NCI-H1417 treated with DMSO at 0.1 percent for 48 hours (cell line): Measurements from ENCODE around the gene P2RX1.

Source experiments
- DNase-seq: peaks from one replicate; lab custom pipeline; 2025; lab: John Stamatoyannopoulos, UW

P2RX1 gene

DNA sequence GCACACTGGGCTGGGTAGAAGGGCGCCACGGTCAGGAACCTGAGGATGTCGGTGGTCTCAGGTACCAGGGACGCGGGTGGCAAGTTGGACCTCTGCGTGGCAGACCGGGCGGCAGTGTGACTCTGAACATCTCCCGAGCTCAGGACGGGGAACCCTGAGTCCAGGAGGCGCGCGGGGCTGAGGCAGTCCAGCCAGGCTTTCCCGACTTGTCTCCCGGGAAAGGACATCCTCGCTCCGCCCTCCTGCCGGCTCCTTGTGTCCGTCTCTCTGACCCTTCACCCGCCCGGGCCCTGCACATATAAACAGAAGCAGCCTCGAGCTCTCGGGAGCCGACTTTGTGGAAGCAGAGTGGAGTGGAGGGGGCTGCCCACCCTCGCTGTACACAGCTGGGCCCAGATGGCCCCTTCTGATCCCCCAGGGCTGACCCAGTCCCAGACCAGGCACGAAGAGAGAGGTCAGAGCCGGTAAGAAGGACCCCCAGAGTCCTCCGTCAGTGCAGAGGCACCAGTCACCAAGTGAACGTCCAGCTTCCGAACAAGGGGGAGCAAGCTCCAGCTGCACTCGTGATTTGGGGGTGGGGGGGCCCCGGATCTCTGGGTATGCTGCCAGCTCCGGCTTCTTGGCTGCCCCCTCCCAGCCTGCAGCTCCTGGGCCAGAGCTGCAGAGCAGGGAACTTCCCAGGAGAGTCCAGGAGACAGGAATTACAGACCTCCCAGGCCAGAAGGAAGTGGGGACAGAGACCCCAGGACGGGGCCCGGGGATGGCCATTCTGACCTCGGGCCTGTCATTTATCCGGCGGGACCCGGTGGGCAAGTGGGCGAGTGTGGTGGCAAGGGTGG lies 8.5 kb upstream of the P2RX1 start:
- DNase-seq = no peak

DNA sequence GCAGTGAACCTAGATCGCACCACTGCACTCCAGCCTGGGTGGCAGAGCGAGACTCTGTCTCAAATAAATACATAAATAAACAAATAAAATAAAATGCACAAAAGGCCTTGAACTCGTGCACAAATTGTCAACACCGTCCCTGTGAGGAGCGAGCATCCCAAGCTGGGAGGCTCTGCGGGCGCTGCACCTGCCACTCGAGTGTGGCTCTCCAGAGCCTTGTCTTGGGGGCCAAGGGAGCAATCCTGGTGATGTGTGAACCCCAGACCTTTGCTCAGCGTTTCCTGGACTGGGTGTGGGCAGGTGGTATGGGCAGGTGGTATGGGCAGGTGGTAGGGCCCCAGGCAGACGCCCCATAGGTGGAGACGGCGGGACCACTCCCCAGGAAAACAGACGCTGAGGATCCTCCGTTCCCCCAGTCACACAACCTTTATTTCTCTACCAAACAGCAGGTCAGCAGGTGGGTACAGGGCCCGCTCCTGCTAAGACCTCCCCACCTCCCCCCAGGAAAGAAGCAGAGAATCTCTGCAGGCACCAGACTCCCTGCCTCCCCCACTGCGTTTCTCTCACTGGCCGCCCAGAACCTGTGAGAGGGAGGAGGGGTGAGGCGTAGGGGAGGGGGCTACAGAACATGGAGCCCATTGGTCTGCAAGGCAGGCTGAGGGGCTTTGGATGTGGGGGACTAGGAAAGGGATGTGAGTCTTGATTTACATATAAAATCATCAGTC lies 7.4 kb upstream of the P2RX1 start:
- DNase-seq = no peak

DNA sequence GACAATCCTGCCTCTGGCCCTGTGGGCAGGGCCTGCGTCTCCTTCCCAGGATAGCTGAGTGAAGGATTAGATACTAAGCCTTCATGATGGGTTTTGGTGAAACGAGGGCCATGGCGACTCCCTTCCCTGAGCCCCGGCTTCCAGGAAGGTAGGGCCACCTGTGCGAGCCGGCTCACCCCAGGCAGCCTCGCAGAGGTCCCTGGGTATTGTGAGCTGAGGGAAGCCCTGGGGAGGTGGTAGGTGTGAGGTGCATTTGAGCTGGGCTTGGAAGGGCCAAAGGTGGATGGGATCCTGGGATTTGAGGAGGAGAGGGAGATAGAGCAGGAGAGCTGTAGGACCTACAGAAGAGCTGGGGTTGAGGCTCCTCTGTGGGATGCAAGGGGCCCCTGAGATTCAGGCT lies 6.5 kb upstream of the P2RX1 start:
- no peak for DNase-seq

DNA sequence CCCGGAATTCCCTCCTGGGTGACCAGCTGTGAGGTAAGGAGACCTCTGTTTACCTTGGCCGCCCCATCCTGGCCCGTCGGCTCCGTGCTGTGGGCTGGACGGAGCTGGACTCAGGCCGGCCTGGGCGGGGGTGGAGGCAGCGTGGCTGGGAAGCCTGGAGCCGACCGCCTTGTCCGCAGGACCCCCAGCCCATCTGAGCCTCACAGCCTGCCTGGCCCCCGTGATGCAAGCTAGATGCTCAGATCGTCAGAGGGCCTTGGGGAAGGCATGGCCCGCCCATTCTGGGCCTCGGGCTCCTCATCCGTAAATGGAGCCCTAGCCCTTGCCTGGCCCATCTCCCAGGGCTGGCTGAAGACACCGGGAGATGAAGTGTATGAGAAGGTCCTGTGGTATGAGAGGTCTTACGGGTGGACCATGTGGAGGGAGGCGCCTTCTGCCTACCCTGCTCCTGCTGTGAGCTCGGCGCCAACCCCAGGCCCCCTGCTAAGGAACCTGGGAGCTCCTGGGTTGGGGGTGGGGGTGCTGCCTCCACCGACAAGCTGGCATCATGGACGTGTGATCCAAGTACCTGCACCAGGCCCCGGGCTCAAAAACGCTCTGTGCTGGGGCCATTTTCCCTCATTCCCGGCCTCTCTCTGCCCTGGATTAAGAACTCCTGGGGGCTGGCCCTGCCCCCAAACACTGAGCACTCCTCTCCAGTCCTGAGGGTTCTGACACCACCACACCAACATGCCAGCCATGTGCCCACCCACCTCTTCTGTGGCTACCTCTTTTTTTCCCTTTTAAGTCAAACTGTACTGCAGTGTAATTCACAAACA lies 5.4 kb upstream of the P2RX1 start:
- DNase-seq = no peak

DNA sequence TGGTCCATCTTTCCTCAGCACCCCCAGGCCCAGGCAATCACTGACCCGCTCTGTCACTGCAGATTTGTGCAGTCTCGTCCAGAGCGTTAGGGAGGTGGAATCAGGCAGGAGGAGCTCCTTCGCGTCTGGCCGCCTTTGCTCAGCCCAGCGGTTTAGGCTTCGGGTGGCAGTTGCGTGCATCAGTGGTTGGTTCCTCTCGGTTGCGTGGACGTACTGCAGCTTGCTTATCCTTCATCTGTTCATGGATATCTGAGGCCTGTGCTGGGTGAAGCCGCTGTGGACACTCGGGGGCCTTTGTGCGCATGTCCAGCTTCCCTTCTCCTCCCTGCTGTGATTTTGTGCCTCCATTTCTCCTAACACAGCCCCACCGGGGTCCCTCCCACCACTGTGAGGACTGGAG lies 4.7 kb upstream of the P2RX1 start:
- no peak for DNase-seq

DNA sequence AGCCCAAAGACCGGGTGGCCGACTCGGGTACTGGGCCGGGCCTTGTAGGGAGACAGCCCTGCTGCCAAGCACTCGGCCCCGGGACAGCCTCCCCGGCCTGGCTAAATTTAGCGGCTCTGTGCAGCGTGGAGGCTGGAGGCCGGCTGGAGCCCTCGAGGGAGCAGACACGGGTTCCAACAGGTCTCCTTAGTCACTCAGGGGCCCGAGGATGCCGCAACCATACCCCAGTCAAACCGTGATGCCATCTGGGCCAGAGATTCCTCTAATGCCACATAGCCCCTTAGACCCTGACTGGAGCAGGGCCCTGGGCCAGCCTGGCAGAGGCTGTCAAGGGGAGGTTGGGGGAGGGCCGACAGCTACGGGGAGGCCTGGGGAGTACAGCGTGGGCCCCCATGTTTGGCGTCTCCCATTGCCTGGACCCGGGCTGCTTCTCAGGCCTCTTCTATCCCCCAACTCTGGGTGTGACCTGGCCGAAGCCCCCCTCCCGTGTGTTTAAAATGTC lies 2.9 kb upstream of the P2RX1 start:
- DNase-seq = no peak

DNA sequence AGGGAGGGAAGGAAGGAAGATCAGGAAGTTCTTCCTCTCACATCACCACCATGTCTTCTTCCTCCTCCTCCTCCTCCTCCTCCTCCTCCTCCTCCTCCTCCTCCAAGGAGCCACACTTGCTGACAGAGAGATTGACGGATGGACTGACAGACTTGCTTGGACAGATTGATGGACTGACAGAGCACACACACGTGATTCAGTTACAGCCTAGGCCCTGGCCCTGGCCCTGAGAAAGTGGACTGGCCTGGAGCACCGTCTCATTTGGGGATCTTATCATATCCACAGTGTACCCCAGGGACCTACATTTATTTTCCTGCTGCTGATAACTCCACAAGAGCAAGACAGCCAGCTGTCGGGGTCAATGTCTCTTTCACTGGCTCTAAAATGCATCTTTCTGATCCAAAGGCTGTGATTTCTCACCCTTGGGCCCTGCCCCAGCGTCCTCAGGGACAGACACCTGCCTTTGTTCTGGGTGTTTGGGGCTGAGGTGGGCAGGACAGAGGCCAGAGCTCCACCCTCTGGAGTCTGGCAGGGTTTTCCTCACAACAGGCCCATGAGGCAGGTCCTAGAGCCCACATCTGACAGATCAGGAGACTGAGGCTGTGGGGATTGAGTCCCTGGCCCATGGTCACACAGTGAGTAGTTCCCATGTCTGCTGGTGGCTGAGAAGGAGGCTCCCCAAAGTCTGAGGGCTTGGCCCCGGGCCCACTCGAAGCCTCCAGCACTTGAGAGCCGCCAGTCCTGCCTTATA lies 2.3 kb upstream of the P2RX1 start:
- no peak for DNase-seq

DNA sequence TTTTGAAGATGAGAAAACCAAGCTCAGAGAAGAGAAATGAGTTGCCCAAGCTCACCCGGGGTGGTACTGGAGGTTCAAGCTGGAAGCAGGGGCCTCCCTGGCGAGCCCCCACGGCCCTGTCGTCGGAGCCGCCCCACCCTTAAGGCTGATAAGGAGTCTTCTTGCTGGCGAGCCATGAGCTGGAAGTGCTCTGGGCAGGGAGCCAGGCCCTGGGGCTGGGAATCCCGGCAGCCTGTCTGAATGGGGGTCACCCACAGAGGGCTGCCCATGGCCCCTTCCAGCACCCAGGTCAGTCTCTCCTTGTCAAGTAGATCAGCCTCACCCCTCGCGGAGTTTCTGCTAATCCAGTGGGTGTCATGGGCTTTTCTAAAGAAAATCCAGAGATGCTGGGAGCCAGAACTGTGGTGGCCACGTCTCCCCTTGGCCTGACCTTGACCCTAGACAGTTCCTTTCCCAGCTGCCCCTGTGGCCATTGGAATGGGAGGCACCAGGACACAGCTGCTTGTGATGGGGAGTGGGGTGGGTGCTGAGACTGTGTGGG lies 1.2 kb upstream of the P2RX1 start:
- DNase-seq = no peak

DNA sequence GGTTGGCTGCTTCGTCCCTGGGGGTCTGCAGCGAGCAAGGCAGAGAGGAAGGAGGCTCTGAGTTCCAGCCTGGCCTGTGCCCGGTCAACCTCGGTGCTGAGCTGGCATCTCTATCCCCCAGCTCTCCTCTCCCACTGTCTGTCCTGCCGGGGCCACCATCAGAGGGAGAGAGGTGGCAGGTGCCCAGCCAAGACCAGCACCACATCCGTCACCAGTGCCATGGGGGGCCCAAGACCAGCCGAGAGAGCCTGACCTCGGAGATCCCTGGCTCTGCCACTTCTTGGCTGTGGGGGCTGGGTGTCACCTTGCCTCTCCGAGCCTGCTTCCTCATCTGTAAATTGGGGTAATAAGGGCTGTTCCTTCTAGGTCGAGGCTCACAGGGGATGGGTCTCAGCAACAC lies 560 bp upstream of the P2RX1 start:
- DNase-seq = no peak

DNA sequence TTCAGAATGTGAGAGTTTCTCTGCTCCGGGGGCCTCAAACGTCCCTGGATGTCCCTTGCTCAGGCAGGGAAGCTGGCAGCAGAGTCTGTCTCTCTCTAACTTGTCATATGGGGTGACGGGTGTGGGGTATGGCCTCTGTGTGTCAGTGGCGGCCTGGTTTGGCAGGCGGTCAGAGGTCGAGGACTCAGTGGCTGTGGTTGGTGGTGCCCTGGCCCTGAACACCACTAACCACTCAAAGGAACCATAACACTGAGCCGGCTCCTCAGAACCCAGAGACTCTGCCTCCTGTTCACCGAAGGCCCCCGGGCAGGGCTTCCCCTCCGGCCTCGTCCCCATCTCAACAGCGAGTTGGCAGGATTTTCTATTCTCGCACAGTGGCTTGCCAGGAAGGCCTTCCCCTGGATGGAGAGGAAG lies 677 bp downstream of the P2RX1 start:
- no peak for DNase-seq

DNA sequence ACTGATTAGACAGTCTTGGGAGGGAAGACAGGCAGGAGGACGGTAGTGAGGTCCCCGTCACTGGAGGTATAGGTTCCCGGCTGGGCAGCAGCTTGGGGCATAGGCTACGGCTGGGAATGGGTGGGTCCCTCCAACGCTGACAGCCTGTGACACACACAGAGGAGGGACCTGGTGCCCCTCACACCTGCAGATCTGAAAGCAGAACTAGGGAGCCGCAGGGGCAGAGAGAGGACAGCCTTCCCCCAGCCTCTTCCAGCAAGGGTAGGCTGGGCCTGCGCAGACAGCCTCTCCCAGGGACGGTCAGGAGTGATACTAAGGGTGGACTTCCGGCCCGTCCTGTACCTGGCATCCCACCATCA lies 2.0 kb downstream of the P2RX1 start:
- no peak for DNase-seq

DNA sequence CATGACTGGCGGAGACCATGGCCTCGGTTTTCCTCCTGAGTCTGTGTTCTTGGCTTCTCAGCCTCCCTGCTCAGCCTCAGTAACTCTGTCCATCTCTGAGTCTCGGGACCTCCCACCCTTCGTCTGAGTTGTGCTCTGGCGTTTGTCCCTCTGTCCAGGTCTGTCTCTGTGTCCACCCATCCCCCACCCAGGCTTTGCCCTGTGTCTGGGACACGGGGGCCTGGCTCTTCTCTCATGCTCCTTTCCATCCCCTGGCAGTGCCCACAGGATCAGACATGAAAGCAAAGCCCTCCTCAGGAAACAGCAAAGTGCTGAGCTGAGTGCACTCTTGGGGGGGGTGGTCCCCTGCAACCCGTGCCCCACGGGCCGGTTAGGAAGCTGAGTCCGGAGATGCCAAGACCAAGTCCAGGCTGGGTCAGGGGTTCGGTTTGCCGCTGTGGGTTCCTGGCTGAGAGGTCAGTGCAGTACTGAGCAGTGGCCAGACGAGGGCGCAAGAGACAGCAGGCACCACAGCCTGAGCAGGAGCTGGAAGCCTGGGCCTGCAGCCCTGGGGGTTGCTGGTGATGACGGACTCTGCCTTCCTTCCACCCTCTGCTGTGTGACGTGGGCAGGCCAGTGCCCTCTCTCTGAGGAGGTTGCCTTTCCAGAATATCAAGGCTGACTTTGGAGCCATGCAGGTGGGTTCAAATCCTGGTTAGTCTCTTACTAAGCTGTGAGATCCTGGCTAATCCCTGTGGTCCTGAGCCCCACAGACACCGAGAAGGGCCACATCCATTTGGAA lies 2.5 kb downstream of the P2RX1 start:
- DNase-seq = no peak

DNA sequence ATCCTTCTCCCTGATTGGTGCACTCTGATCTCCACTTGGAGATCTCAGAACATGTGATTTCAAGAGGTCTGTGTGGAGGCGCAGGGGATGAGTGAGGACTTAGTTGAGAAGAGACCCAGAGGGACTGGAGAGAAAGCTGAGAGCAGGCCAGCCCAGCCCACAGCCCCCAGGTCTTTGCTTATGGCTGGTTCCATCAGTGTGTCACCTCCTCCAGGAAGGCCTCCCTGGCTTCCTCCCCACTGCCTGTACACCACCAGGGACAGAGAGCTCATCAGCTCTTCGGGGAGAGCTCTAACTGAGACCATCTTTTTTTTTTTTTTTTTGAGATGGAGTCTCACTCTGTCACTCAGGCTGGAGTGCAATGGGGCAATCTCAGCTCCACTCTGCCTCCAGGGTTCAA lies 3.4 kb downstream of the P2RX1 start:
- DNase-seq = no peak

DNA sequence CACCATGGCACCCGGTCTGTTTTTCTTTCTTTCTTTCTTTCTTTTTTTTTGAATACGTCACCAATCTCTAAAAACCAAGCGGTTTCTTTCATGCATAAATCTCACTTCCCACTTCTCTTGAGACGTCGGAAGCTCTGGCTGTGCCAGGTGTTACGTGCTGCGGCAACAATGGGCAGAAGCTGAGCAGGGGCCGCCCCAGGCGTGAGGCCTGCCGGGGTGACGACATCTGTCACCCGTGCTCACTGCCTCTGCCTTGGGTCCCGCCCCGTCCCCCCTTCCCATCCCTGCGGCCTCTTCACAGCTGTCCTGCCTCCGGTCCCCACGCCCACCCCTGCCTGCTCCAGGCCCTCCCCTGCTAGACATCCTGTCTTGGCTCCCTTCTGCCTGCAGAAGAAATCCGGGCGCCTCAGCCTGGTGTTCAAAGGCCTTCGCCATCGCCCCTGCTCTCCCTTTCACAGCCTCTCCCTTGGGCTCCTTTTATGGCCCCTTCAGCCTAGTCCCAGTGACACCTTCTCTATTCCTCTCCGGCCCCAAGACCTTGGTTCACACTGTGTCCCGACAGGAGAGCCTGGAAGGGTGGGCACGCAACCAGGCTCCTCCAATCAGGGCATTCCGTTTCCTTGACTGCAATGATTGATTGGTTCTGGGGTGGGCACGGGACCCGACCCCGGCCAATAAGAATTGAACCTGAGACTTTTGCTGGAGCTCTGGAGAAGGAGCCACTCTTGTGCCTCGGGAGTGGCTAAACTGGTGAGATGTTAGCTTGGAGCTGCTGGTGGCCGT lies 4.8 kb downstream of the P2RX1 start:
- DNase-seq = no peak

DNA sequence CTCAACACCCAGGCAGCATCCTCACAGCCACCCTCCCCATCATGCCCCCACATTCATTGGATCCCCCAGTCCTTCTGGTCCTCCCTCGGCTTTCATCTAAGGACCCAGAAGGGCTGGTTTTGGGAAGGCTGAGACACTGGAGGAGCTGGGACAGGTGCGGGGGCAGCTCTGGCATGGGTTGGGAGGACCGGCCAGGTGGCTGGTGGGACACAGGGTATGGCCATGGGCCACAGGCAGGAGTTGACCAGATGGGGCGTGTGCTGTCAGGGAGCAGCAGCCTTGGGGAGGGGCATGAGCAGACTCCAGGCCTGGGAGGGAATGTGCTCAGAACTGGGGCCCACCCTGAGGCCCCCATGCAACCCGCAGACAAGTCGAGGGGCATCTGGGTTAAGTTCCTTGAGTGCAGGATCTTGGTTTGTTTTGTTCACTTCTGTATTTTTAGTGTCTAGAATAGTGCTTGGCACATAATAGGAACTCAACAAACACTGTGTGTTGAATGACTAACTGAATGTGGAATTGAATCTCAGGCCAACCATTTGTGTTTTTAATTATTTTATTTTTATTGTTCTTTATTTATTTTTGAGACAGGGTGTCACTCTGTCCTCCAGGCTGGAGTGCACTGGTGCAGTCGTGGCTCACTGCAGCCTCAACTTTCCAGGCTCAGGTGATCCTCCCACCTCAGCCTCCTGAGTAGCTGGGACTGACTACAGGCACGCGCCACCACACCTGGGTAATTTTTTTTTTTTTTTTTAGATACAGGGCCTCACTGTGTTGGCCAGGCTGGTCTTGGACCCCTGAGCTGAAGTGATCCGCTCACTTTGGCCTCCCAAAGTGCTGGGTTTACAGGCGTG lies 5.6 kb downstream of the P2RX1 start:
- no peak for DNase-seq

DNA sequence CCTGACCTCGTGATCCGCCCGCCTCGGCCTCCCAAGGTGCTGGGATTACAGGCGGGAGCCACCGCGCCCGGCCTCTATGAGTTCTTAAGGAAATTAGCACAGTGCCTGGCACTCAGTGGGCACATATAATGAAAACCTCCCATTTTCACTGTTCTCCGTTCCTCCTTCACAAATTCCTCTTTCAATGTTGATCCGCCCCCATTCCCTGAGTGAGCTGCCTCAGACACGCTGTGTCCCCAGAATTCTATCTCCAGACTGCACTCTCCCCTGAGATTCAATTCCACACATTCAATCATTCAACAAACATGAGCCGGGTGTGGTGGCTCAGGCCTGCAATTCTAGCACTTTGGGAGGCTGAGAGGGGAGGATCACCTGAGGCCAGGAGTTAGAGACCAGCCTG lies 7.0 kb downstream of the P2RX1 start:
- DNase-seq = no peak

DNA sequence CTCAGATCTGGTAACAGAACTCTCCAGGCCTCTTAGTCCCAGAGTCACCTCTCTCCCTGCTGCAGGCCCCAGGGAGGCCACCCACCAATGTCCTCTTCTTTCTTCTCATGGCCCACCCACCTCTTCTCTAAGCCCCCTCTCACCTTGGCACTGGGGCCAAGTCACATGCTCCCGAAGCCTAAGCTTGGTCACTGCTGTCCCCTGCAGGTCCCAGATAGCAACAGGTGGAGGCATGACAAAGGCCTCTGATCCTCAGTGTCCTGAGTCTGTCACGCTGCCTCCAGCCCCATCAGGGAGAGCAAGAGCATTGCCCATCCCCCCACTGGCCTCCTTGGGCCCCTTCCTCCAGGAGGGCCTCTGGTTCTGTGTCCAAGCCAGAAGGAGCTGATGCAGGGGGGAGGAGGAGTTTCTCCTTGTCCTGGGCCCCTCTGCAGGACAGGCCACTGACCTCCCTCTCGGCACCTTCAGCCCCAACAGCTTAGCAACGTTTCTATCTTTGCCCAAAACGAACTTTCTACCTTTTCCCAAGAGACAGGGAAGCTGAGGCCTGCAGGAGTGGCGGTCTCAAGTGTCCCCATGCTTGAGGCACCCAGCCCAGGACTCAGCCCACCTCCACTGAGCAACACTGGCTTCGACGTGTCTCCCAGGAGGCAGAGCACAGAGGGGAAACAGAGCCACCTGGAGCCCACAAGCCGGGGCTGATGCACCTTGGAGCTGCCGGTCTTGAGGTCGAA lies 8.6 kb downstream of the P2RX1 start:
- DNase-seq = no peak

DNA sequence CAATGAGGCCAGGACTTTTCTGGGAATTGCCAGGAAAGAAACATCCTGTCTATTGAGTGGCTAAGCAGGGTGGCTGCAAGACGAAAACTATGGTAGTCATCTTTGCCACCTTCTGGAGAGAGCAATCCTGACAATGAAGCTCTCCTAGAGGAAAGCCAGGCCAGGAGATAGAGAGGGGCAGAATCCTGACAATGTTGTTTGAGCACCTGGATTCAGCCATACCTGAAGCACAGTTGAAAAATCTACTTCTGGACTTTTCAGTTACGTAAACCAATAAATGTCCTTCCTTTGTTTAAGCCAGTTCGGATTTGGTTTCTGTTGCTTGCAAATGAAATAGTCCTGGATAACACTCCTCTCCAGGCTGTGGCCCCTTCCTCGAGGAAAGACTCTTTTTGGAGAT lies 9.4 kb downstream of the P2RX1 start:
- DNase-seq = no peak
